ENCODE data around the gene PDE4DIP. TPM values are rescaled to one million over a fixed set of nuclear protein-coding genes. Genes with fewer than 3 reads are reported as not detected.
"Not testable (repeated sequence)": the region's sequence is repeated elsewhere in the genome, so short reads cannot be mapped to it uniquely, and the experiment has no call there.

Gene PDE4DIP
- total RNA-seq, 2 donors from 2014 or later, result 43.8 to 53.5 TPM

- H3K36me3 ChIP-seq; H3K9me3 ChIP-seq; H3K27me3 ChIP-seq; intact Hi-C loops (cut with DNase I); H3K4me3 ChIP-seq; DNase-seq; H3K9ac ChIP-seq (ENCODE audit: low read depth in 2 of 2, low read length in 2 of 2); H3K27ac ChIP-seq; H3K4me1 ChIP-seq: not testable (repeated sequence)
Measured at GRCh38 chr1:148886293-148886692, 42.1 kb downstream of the PDE4DIP start.

DNA sequence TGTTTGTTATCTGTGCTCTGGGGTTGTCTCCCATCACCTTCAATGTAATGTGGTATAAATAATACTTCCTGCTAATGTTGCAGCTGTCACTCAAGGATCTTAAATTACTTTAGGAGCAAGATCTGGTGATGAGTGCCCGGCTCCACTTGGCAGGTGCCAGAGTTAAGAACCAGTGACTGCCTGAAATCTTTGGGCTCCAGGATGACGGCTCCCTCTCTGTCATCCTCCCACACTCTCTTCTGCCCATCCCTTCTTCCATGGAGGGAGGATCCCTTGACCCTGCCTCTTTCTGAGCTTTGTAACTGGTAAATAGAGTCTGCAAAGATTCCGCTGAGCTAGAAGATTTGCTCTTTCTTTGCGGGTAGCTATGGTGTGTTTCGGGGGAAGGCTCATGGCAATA is 44.4 kb downstream of the PDE4DIP start:
- H3K4me1 ChIP-seq; intact Hi-C loops (cut with DNase I); H3K4me3 ChIP-seq; H3K27me3 ChIP-seq; H3K9ac ChIP-seq (ENCODE audit: low read depth in 2 of 2, low read length in 2 of 2); H3K36me3 ChIP-seq; H3K9me3 ChIP-seq; DNase-seq; H3K27ac ChIP-seq: not testable (repeated sequence)

DNA sequence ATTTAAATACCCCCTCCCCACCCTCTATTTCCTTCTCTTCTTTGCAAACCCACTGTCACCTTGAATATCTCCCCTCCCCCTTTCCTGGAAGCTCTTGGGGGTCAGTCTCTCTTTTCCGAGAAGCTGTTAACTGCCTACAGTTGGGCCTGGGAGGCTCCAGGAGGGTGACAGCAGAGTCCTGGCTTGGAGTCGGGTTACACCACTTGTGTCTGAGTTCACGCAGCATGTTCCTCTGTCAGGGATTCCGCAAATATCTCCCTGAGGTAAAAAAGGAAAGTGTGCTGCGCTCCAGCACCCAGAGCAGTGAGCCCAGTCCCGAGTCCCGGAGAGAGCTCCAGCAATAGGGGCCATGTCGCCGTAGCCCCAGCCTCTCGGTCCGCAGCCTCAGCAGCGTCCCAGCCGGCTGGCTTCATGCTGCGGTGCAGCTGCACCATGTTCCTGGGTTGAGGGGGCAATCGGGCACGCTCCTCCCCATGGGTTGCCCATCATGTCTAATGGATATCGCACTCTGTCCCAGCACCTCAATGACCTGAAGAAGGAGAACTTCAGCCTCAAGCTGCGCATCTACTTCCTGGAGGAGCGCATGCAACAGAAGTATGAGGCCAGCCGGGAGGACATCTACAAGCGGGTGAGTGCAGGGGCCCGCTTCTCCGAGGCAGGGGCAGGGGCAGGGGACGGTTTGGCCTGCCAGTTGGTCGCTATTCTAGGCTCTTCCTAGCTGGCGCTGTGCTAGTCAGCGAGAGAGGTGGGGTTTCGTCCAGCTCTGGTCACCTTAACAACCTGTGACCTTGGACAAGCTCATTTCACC is 45.2 kb downstream of the PDE4DIP start:
- H3K27me3 ChIP-seq; H3K27ac ChIP-seq; H3K9me3 ChIP-seq; H3K4me1 ChIP-seq; DNase-seq; H3K9ac ChIP-seq (ENCODE audit: low read depth in 2 of 2, low read length in 2 of 2); intact Hi-C loops (cut with DNase I); H3K4me3 ChIP-seq; H3K36me3 ChIP-seq: not testable (repeated sequence)

- H3K27ac ChIP-seq; H3K4me1 ChIP-seq; H3K4me3 ChIP-seq; H3K27me3 ChIP-seq; DNase-seq; H3K9ac ChIP-seq (ENCODE audit: low read depth in 2 of 2, low read length in 2 of 2); H3K9me3 ChIP-seq; intact Hi-C loops (cut with DNase I); H3K36me3 ChIP-seq: not testable (repeated sequence)
Measured at GRCh38 chr1:148890075-148890568, 45.9 kb downstream of the PDE4DIP start.

- H3K27ac ChIP-seq; DNase-seq; H3K36me3 ChIP-seq; intact Hi-C loops (cut with DNase I); H3K4me3 ChIP-seq; H3K27me3 ChIP-seq; H3K9ac ChIP-seq (ENCODE audit: low read depth in 2 of 2, low read length in 2 of 2); H3K9me3 ChIP-seq; H3K4me1 ChIP-seq: not testable (repeated sequence)
Measured at GRCh38 chr1:148894360-148895352, 50.4 kb downstream of the PDE4DIP start.

DNA sequence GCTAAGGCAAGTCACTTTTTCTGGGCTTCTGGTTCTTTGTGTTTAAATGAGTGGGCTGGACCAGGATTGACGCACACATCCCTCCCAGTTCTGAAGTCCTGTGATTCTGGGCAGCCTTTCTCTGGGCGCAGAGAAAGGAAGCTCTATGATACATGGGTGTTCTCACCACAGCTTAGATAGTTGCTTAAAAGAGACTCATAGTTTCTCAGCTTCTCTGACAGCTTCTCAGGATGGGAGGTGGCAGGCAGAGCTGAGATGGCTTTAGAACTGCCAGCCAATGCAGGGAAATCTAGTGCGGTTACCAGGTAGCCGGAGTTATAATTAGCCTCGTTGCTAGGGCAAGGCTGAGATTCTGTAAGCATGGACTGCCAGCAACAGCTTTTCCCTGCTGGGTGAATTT is 55.8 kb downstream of the PDE4DIP start:
- intact Hi-C loops (cut with DNase I); H3K36me3 ChIP-seq; H3K4me3 ChIP-seq; H3K9me3 ChIP-seq; DNase-seq; H3K27me3 ChIP-seq; H3K9ac ChIP-seq (ENCODE audit: low read depth in 2 of 2, low read length in 2 of 2); H3K27ac ChIP-seq; H3K4me1 ChIP-seq: not testable (repeated sequence)

- H3K9me3 ChIP-seq; H3K27me3 ChIP-seq; H3K27ac ChIP-seq; H3K4me1 ChIP-seq; intact Hi-C loops (cut with DNase I); DNase-seq; H3K9ac ChIP-seq (ENCODE audit: low read depth in 2 of 2, low read length in 2 of 2); H3K4me3 ChIP-seq; H3K36me3 ChIP-seq: not testable (repeated sequence)
Measured at GRCh38 chr1:148900691-148901090, 56.5 kb downstream of the PDE4DIP start.

DNA sequence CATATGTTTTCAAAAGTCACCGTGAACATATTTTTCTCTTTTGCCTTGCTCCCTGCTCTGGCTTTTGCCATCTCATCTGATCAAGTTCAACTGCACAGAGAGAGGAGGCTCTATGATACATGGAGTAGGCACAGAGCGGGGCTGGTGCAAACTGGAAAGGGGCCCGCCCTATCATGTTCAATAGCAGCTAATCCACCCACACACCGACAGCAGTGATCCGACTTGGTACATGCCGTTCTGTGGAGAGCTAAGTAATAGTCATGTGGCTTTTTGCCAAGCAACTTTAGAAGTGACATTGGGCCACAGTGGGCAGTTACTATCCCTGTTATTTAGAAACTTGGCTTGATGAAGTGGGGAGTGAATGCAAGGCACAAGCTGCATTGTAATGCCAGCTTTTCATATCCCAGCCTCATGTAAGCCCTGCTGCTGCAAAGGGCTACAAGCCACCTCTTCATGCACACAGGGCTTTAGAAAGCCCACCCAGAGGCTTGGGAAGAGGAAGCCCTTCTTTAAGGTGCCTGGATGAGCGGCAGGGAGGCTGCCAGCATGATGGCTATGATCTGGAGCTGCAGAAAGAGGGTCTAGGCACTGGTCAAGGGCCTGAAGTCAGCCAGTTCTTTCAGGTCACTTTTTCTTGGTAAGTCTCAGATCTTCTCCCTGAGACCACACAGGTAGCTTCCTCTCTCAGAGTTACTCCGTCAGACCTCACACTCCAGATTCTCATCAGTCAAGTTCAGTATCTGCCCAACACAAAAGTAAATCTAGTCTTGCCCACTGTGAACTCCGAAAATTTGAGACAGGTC is 57.1 kb downstream of the PDE4DIP start:
- H3K9ac ChIP-seq (ENCODE audit: low read depth in 2 of 2, low read length in 2 of 2); H3K27ac ChIP-seq; H3K4me3 ChIP-seq; intact Hi-C loops (cut with DNase I); H3K36me3 ChIP-seq; H3K9me3 ChIP-seq; H3K27me3 ChIP-seq; H3K4me1 ChIP-seq; DNase-seq: not testable (repeated sequence)

GRCh38 chr1:148901953-148902341 is 57.7 kb downstream of the PDE4DIP start:
- H3K36me3 ChIP-seq; intact Hi-C loops (cut with DNase I); DNase-seq; H3K27me3 ChIP-seq; H3K27ac ChIP-seq; H3K9me3 ChIP-seq; H3K4me3 ChIP-seq; H3K4me1 ChIP-seq; H3K9ac ChIP-seq (ENCODE audit: low read depth in 2 of 2, low read length in 2 of 2): not testable (repeated sequence)

GRCh38 chr1:148909219-148909826 is 65.1 kb downstream of the PDE4DIP start:
- intact Hi-C loops (cut with DNase I); H3K4me1 ChIP-seq; H3K9me3 ChIP-seq; H3K27me3 ChIP-seq; H3K36me3 ChIP-seq; H3K9ac ChIP-seq (ENCODE audit: low read depth in 2 of 2, low read length in 2 of 2); H3K4me3 ChIP-seq; H3K27ac ChIP-seq; DNase-seq: not testable (repeated sequence)

- H3K27ac ChIP-seq; H3K4me1 ChIP-seq; H3K27me3 ChIP-seq; intact Hi-C loops (cut with DNase I); H3K9ac ChIP-seq (ENCODE audit: low read depth in 2 of 2, low read length in 2 of 2); H3K4me3 ChIP-seq; H3K9me3 ChIP-seq; DNase-seq; H3K36me3 ChIP-seq: not testable (repeated sequence)
Measured at GRCh38 chr1:148911303-148911928, 67.2 kb downstream of the PDE4DIP start.

DNA sequence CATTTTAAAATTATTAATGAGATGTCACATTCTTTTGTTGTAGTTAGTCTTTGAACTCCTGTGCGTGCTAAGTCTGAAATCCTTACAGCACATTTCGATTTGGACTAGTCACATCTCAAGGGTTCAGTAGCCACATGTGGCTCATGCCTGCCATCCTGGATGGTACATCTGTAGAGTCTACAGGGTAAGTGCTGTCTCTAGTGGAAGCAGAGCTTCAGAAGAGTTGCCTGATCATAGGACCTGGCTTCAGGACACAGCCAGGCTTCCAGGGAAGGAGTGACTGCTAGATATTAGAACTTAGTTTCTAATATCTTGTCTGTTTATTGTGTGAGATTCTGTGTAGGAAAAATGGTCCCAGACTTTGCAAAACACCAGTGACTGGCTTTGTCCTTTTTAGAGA is 72.0 kb downstream of the PDE4DIP start:
- intact Hi-C loops (cut with DNase I); H3K4me1 ChIP-seq; H3K27ac ChIP-seq; H3K9me3 ChIP-seq; H3K27me3 ChIP-seq; H3K36me3 ChIP-seq; H3K4me3 ChIP-seq; DNase-seq; H3K9ac ChIP-seq (ENCODE audit: low read depth in 2 of 2, low read length in 2 of 2): not testable (repeated sequence)

Data from colonic mucosa (tissue), 4 donors.